ENCODE data around the gene GTF2F2. TPM values are rescaled to one million over a fixed set of nuclear protein-coding genes. Genes with fewer than 3 reads are reported as not detected.
"Not testable (repeated sequence)": the region's sequence is repeated elsewhere in the genome, so short reads cannot be mapped to it uniquely, and the experiment has no call there.

GTF2F2 gene
- total and polyA plus RNA-seq, 9 donors, result 12.4 to 19.2 (median 14.6) TPM

- no peak overlapping the region for H3K4me3 ChIP-seq
- WGBS, 3 donors, result 5 to 38% (median 7%) methylated on average over 7 of the region's 7 CpGs
- intact Hi-C loops (cut with DNase I), result loop anchor here in 1 of 4 donors (5.0 kb wide), 1 partner anchor 243 kb away; no protein-coding TSS in a partner anchor
- H3K27ac ChIP-seq, result no peak overlapping the region
- H3K4me1 ChIP-seq (ENCODE audit: insufficient read depth), result no peaks in the 10 kb centered on the region
- no peaks in the 10 kb centered on the region for H3K9me3 ChIP-seq
- TF ChIP-seq EP300 (IDR thresholded peaks at IDR 0.05), result no peak
- TF ChIP-seq, protein P1, sequence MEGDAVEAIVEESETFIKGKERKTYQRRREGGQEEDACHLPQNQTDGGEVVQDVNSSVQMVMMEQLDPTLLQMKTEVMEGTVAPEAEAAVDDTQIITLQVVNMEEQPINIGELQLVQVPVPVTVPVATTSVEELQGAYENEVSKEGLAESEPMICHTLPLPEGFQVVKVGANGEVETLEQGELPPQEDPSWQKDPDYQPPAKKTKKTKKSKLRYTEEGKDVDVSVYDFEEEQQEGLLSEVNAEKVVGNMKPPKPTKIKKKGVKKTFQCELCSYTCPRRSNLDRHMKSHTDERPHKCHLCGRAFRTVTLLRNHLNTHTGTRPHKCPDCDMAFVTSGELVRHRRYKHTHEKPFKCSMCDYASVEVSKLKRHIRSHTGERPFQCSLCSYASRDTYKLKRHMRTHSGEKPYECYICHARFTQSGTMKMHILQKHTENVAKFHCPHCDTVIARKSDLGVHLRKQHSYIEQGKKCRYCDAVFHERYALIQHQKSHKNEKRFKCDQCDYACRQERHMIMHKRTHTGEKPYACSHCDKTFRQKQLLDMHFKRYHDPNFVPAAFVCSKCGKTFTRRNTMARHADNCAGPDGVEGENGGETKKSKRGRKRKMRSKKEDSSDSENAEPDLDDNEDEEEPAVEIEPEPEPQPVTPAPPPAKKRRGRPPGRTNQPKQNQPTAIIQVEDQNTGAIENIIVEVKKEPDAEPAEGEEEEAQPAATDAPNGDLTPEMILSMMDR (IDR thresholded peaks at IDR 0.05), result no peak
- TF ChIP-seq POLR2A (IDR thresholded peaks at IDR 0.05), result no peak
- DNase-seq, result peak in 1 of 5 donors; percentile 26
- H3K27me3 ChIP-seq, result no peaks in the 10 kb centered on the region
- H3K36me3 ChIP-seq, result no peaks in the 10 kb centered on the region
Measured at GRCh38 chr13:45295536-45295935, 175.2 kb downstream of the GTF2F2 start.

DNA sequence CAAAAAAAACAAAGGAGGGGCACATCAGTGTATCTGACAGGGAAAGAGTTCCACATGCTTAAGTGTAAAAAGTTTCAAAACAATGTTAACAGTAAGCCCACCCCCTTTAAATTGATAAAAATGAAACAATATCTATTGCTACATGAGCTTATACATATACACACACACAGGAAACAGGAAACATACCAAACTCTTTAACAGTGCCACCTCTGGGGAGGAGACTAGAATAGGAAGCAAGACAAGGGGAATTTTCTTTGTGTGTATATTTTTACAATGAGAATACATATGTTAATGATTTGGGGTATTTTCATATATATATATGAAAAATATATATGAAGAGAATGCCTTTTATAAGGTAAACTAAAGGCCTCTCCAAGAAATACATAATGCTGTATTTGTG lies 175.9 kb downstream of the GTF2F2 start:
- no peak for TF ChIP-seq EP300 (IDR thresholded peaks at IDR 0.05)
- TF ChIP-seq, protein P1 (IDR thresholded peaks at IDR 0.05), result no peak
- TF ChIP-seq POLR2A (IDR thresholded peaks at IDR 0.05), result no peak
- no peaks in the 10 kb centered on the region for H3K9me3 ChIP-seq
- no peaks in the 10 kb centered on the region for H3K36me3 ChIP-seq
- H3K4me3 ChIP-seq, result no peak overlapping the region
- no peaks in the 10 kb centered on the region for H3K27me3 ChIP-seq
- H3K4me1 ChIP-seq (ENCODE audit: insufficient read depth), result no peaks in the 10 kb centered on the region
- no peak for DNase-seq
- intact Hi-C loops (cut with DNase I), result loop anchor here in 1 of 4 donors (5.0 kb wide), 1 partner anchor 244 kb away; no protein-coding TSS in a partner anchor
- no peak overlapping the region for H3K27ac ChIP-seq

GRCh38 chr13:45297456-45298205 lies 177.3 kb downstream of the GTF2F2 start:
- TF ChIP-seq, protein P1 (IDR thresholded peaks at IDR 0.05), result no peak
- TF ChIP-seq POLR2A (IDR thresholded peaks at IDR 0.05), result no peak
- TF ChIP-seq EP300 (IDR thresholded peaks at IDR 0.05), result no peak
- Histone ChIP-seq H3K4me1 (ENCODE audit: insufficient read depth) (no peaks in the 10 kb centered on the region), H3K27ac (no peak overlapping the region), H3K36me3 (no peaks in the 10 kb centered on the region), H3K9me3 (no peaks in the 10 kb centered on the region), H3K4me3 (no peak overlapping the region), H3K27me3 (no peaks in the 10 kb centered on the region)
- intact Hi-C loops (cut with DNase I), result loop anchor here in 1 of 4 donors (5.0 kb wide), 1 partner anchor 245 kb away; no protein-coding TSS in a partner anchor
- 80 to 84% (median 80%) methylated on average over 7 of the region's 7 CpGs for WGBS, 3 donors
- no peak for DNase-seq

GRCh38 chr13:45298206-45298505 lies 177.8 kb downstream of the GTF2F2 start:
- intact Hi-C loops (cut with DNase I), result loop anchor here in 1 of 4 donors (5.0 kb wide), 1 partner anchor 246 kb away; no protein-coding TSS in a partner anchor
- TF ChIP-seq EP300 (IDR thresholded peaks at IDR 0.05) (no peak), POLR2A (IDR thresholded peaks at IDR 0.05) (no peak)
- TF ChIP-seq, protein P1 (IDR thresholded peaks at IDR 0.05), result no peak

DNA sequence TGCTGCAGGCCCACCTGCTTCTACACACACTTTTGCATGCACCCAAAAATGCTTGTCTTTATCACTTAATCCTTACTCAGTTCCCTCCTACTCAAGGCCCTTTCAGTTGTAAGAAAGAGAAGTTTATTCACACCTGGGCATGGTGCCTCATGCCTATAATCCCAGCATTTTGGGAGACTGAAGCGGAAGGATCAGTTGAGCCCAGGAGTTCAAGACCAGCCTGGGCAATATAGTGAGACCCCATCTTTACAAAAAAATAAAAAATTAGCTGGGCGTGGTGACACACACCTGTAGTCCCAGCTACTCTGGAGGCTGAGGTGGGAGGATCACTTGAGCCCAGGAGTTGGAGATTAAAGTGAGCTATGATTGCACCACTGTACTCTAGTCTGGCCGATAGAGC lies 178.2 kb downstream of the GTF2F2 start:
- H3K9me3 ChIP-seq; H3K4me3 ChIP-seq; H3K27me3 ChIP-seq; H3K36me3 ChIP-seq; H3K27ac ChIP-seq; DNase-seq; H3K4me1 ChIP-seq (ENCODE audit: insufficient read depth): not testable (repeated sequence)
- WGBS, 3 donors, result 90 to 97% (median 92%) methylated on average over 3 of the region's 3 CpGs
- intact Hi-C loops (cut with DNase I), result loop anchor here in 1 of 4 donors (5.0 kb wide), 1 partner anchor 246 kb away; no protein-coding TSS in a partner anchor

More at GRCh38 chr13:45298206-45298505, 177.8 kb downstream of the GTF2F2 start:
- Histone ChIP-seq H3K4me1 (ENCODE audit: insufficient read depth) (no peaks in the 10 kb centered on the region), H3K27me3 (no peaks in the 10 kb centered on the region), H3K9me3 (no peaks in the 10 kb centered on the region), H3K27ac (no peak overlapping the region), H3K36me3 (no peaks in the 10 kb centered on the region), H3K4me3 (no peak overlapping the region)
- DNase-seq, result no peak
- 69 to 90% (median 84%) methylated on average over 2 of the region's 2 CpGs for WGBS, 3 donors

All from ovary (tissue), 9 donors.